Chondrocyte (in vitro differentiated cells): ENCODE measurements around the gene SENP8. TPM values are rescaled to one million over a fixed set of nuclear protein-coding genes. Genes with fewer than 3 reads are reported as not detected.

Experiments
- DNase-seq: peaks from one replicate; pipeline ENCODE4 v3.0.0; 2021; ENCODE audit warnings: mixed read lengths, low spot score
- H3K27ac Mint-ChIP-seq: one replicate; pipeline ENCODE4 v1.8.0; 2021; ENCODE audit warnings: mild to moderate bottlenecking, moderate library complexity, mixed read lengths; ENCODE audit not compliant: unreplicated experiment
- H3K27me3 Mint-ChIP-seq: 2 replicates; pipeline ENCODE4 v1.8.0; 2021; ENCODE audit warnings: low read depth, mixed read lengths
- H3K36me3 Mint-ChIP-seq: 2 replicates; pipeline ENCODE4 v1.8.0; 2021; ENCODE audit warnings: low read depth, mixed read lengths
- H3K4me1 Mint-ChIP-seq: 2 replicates; pipeline ENCODE4 v1.8.0; 2021; ENCODE audit warnings: low read depth, mild to moderate bottlenecking, mixed read lengths
- H3K4me3 Mint-ChIP-seq: one replicate; pipeline ENCODE4 v1.8.0; 2021; ENCODE audit warnings: mild to moderate bottlenecking, moderate library complexity, mixed read lengths; ENCODE audit not compliant: unreplicated experiment
- H3K9me3 Mint-ChIP-seq: 2 replicates; pipeline ENCODE4 v1.8.0; 2021; ENCODE audit warnings: low read depth, mixed read lengths
- CTCF ChIP-seq: fragments of 200-600 bp; sonication (generic); IDR thresholded peaks from 2 replicates; pipeline ENCODE4 v1.5.0; 2021; ENCODE audit warnings: antibody characterized with exemption, mild to moderate bottlenecking, moderate library complexity
- total RNA-seq: library from RNA; stranded (reverse); gene quantifications from 3 replicates; pipeline ENCODE4 v1.2.1, GENCODE V29; 2021

SENP8 gene
- total RNA-seq, 1 donor from 2014 or later: 2.9 TPM

GRCh38 chr15:72163719-72164118 is 45.5 kb downstream of the SENP8 start:
- DNase-seq: no peak
- Mint-ChIP-seq H3K27me3 (peaks cover 2% of the 10 kb centered on the region), H3K4me1 (peaks cover 10% of the 10 kb centered on the region), H3K4me3 (no peak overlapping the region), H3K27ac (no peak overlapping the region), H3K36me3 (no peaks in the 10 kb centered on the region), H3K9me3 (no peaks in the 10 kb centered on the region)
- no peak for TF ChIP-seq CTCF

DNA sequence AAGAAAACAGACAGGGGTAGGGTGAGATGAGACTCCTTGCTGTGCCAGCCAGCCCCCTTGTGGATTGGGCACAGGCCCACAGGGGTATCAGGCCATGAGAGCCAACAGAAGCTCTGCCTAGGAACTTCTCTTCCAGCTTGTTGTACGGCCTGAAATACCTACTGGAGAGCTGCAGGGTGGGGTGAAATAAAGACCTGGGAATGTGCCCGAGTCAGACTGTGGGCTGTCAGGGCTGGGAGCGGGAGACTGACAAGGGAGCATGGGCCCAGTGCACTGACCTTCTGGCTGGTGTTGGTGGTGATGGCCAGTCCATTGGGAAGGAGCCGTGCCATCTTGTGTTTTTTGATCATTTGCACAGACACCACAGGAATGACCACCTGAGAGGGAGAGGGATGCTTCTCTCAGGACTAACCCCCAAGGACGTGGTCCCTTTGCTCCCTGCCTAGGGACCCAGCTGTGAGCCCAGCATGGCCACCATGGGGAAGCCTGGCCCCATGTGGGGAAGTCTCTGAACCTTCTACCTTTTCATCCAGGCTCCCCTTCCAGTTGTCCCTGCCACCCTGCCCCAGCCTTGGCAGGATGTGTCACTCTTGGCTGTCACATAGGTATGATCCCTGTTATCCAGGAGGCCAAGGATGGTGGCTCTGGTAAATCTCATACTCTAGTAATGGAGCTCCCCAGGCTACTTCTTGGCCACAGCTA is 48.7 kb downstream of the SENP8 start:
- Mint-ChIP-seq H3K27me3 (peaks cover 2% of the 10 kb centered on the region), H3K4me1 (peaks cover 17% of the 10 kb centered on the region), H3K36me3 (no peaks in the 10 kb centered on the region), H3K9me3 (no peaks in the 10 kb centered on the region), H3K4me3 (no peak overlapping the region), H3K27ac (no peak overlapping the region)
- no peak for TF ChIP-seq CTCF
- DNase-seq: no peak

DNA sequence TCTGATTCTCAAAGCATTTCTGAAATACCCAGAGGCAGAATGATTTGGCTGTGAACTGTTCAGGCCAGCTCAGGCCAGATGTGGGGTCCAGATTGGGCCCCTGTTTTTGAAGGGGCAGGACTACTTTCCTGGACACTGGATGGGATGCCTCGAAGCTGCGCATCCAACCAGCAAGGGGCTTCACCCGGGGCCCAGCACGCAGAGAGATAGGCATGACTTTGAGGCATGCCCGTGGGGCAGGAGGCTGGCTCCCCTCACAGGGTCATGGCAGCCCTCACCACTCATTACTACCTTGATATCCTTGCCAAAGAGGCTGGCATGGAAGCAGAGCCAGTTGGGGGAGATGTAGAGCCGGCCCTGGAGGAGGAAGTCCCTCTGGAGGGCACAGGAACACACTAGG is 49.2 kb downstream of the SENP8 start:
- peaks cover 17% of the 10 kb centered on the region for H3K4me1 Mint-ChIP-seq
- H3K27ac Mint-ChIP-seq: no peak overlapping the region
- H3K4me3 Mint-ChIP-seq: no peak overlapping the region
- H3K9me3 Mint-ChIP-seq: no peaks in the 10 kb centered on the region
- peaks cover 2% of the 10 kb centered on the region for H3K27me3 Mint-ChIP-seq
- H3K36me3 Mint-ChIP-seq: no peaks in the 10 kb centered on the region
- DNase-seq: no peak
- no peak for TF ChIP-seq CTCF

- no peaks in the 10 kb centered on the region for H3K9me3 Mint-ChIP-seq
- DNase-seq: no peak
These were observed 50.1 kb downstream of the SENP8 start for GRCh38 chr15:72168131-72168807.

GRCh38 chr15:72168808-72169190 is 50.6 kb downstream of the SENP8 start:
- H3K4me1 Mint-ChIP-seq: peaks cover 17% of the 10 kb centered on the region
- H3K4me3 Mint-ChIP-seq: no peak overlapping the region
- H3K9me3 Mint-ChIP-seq: no peaks in the 10 kb centered on the region
- H3K27me3 Mint-ChIP-seq: peaks cover 2% of the 10 kb centered on the region
- no peak for DNase-seq
- no peak for TF ChIP-seq CTCF
- H3K27ac Mint-ChIP-seq: no peak overlapping the region
- no peaks in the 10 kb centered on the region for H3K36me3 Mint-ChIP-seq

More at GRCh38 chr15:72168131-72168807, 50.1 kb downstream of the SENP8 start:
- H3K27ac Mint-ChIP-seq: no peak overlapping the region
- no peak for TF ChIP-seq CTCF
- peaks cover 2% of the 10 kb centered on the region for H3K27me3 Mint-ChIP-seq
- H3K4me3 Mint-ChIP-seq: no peak overlapping the region
- H3K36me3 Mint-ChIP-seq: no peaks in the 10 kb centered on the region
- H3K4me1 Mint-ChIP-seq: peaks cover 17% of the 10 kb centered on the region
